Measurements from ENCODE around the gene NID2.
A peak's percentile ranks its signal among the peaks of the same experiment; 100 is the strongest.

NID2 gene

GRCh38 chr14:51993285-51993920 is 75.5 kb downstream of the NID2 start:
- peak overlapping the region in 5 of 11 experiments; percentile 11 to 45 (median 24); a peak in 4 of 22 replicates for H3K4me2 ChIP-seq
- no peaks in the 10 kb centered on the region for H3K27me3 ChIP-seq
- H3K9me3 ChIP-seq (replicated peaks in 1 of 11): no peaks in the 10 kb centered on the region
- peaks cover 5 to 68% (median 24%) of the 10 kb centered on the region in 11 experiments; a peak in 14 of 22 replicates for H4K20me1 ChIP-seq
- peaks cover 57 to 78% (median 67%) of the 10 kb centered on the region in 11 experiments for H3K36me3 ChIP-seq
- H3K4me1 ChIP-seq: peaks cover 20 to 58% (median 42%) of the 10 kb centered on the region in 10 experiments
- H3K27ac ChIP-seq: no peak overlapping the region
- H3K4me3 ChIP-seq: no peak overlapping the region
- TF ChIP-seq Cebpa-rat (IDR thresholded peaks at IDR 0.05): no peak
- H3K9ac ChIP-seq: no peak overlapping the region

- H3K4me3 ChIP-seq: peak overlapping the region; percentile 78 to 94 (median 85)
- peak overlapping the region in 10 of 11 experiments; percentile 79 to 91 (median 88); a peak in 18 of 22 replicates for H3K27ac ChIP-seq
- TF ChIP-seq Cebpa-rat (IDR thresholded peaks at IDR 0.05): no peak
- H3K9ac ChIP-seq: peak overlapping the region; percentile 84 to 94 (median 91)
- H3K4me2 ChIP-seq: peak overlapping the region; percentile 69 to 93 (median 82)
- H4K20me1 ChIP-seq: peaks cover 0 to 51% (median 12%) of the 10 kb centered on the region in 11 experiments; a peak in 14 of 22 replicates
- H3K4me1 ChIP-seq: peaks cover 20 to 57% (median 43%) of the 10 kb centered on the region in 10 experiments
- no peaks in the 10 kb centered on the region for H3K9me3 ChIP-seq (replicated peaks in 1 of 11)
- H3K36me3 ChIP-seq: peaks cover 35 to 49% (median 43%) of the 10 kb centered on the region in 11 experiments
- H3K27me3 ChIP-seq: no peaks in the 10 kb centered on the region
These were observed 78.4 kb downstream of the NID2 start for GRCh38 chr14:51990488-51990887.

GRCh38 chr14:51989293-51990234 is 79.3 kb downstream of the NID2 start, which contains the start of gene RTRAF:
Gene RTRAF, plus strand, starts transcription at chr14:51989546. Its CDS starts 94 bp downstream, at chr14:51989640.
- no peaks in the 10 kb centered on the region for H3K27me3 ChIP-seq
- peak within 1 kb of the TSS; percentile 84 to 94 (median 91) for H3K9ac ChIP-seq
- peaks cover 0 to 41% (median 8%) of the 10 kb centered on the region in 11 experiments; a peak in 10 of 22 replicates for H4K20me1 ChIP-seq
- peak within 1 kb of the TSS; percentile 79 to 91 (median 87) for H3K27ac ChIP-seq
- peak within 1 kb of the TSS; percentile 70 to 93 (median 85) for H3K4me2 ChIP-seq
- H3K4me3 ChIP-seq: peak within 1 kb of the TSS; percentile 78 to 94 (median 85)
- peaks cover 20 to 48% (median 41%) of the 10 kb centered on the region in 10 experiments for H3K4me1 ChIP-seq
- H3K36me3 ChIP-seq: peaks cover 26 to 40% (median 34%) of the 10 kb centered on the region in 11 experiments
- TF ChIP-seq Cebpa-rat (IDR thresholded peaks at IDR 0.05): no peak
- H3K9me3 ChIP-seq (replicated peaks in 1 of 11): peaks cover 0 to 4% (median under 1%) of the 10 kb centered on the region in 11 experiments; a peak in 10 of 22 replicates

GRCh38 chr14:51988221-51988620 is 80.6 kb downstream of the NID2 start:
- H3K36me3 ChIP-seq: peaks cover 19 to 26% (median 22%) of the 10 kb centered on the region in 11 experiments
- peaks cover 0 to 28% (median 6%) of the 10 kb centered on the region in 11 experiments; a peak in 7 of 22 replicates for H4K20me1 ChIP-seq
- no peaks in the 10 kb centered on the region for H3K27me3 ChIP-seq
- peaks cover 0 to 18% (median 14%) of the 10 kb centered on the region in 11 experiments; a peak in 16 of 22 replicates for H3K9me3 ChIP-seq (replicated peaks in 1 of 11)
- H3K9ac ChIP-seq: peak overlapping the region in 1 of 11 experiments; percentile 87; a peak in 1 of 22 replicates
- H3K27ac ChIP-seq: peak overlapping the region in 4 of 11 experiments; percentile 83 to 89 (median 86); a peak in 2 of 22 replicates
- H3K4me1 ChIP-seq: peaks cover 16 to 35% (median 31%) of the 10 kb centered on the region in 10 experiments
- peak overlapping the region in 9 of 11 experiments; percentile 62 to 85 (median 79); a peak in 14 of 22 replicates for H3K4me2 ChIP-seq
- H3K4me3 ChIP-seq: no peak overlapping the region
- TF ChIP-seq Cebpa-rat (IDR thresholded peaks at IDR 0.05): no peak

- Histone ChIP-seq H3K4me1 (peaks cover 0 to 5% (median 0%) of the 10 kb centered on the region in 10 experiments; a peak in 5 of 20 replicates), H3K27ac (no peak overlapping the region), H3K27me3 (no peaks in the 10 kb centered on the region), H3K36me3 (peaks cover 0 to 6% (median 0%) of the 10 kb centered on the region in 11 experiments; a peak in 1 of 22 replicates), H4K20me1 (no peaks in the 10 kb centered on the region), H3K4me2 (no peak overlapping the region), H3K9me3 (replicated peaks in 1 of 11) (peaks cover 0 to 22% (median 14%) of the 10 kb centered on the region in 11 experiments; a peak in 16 of 22 replicates), H3K9ac (no peak overlapping the region), H3K4me3 (no peak overlapping the region)
- TF ChIP-seq Cebpa-rat (IDR thresholded peaks at IDR 0.05): no peak
These were observed 87.5 kb downstream of the NID2 start for GRCh38 chr14:51981218-51981854.

GRCh38 chr14:51979088-51979709 is 89.7 kb downstream of the NID2 start:
- Histone ChIP-seq H3K4me2 (no peak overlapping the region; a peak in 2 of 22 replicates), H3K9ac (no peak overlapping the region), H3K4me1 (peaks cover 0 to 5% (median 0%) of the 10 kb centered on the region in 10 experiments; a peak in 5 of 20 replicates), H3K27ac (no peak overlapping the region), H3K9me3 (replicated peaks in 1 of 11) (peaks cover 0 to 13% (median 10%) of the 10 kb centered on the region in 11 experiments; a peak in 16 of 22 replicates), H3K36me3 (peaks cover 0 to 6% (median 0%) of the 10 kb centered on the region in 11 experiments; a peak in 1 of 22 replicates), H3K4me3 (no peak overlapping the region), H4K20me1 (no peaks in the 10 kb centered on the region), H3K27me3 (no peaks in the 10 kb centered on the region)
- no peak for TF ChIP-seq Cebpa-rat (IDR thresholded peaks at IDR 0.05)

- Histone ChIP-seq H3K9ac (no peak overlapping the region), H3K4me2 (no peak overlapping the region; a peak in 1 of 22 replicates), H3K36me3 (peaks cover 0 to under 1% (median 0%) of the 10 kb centered on the region in 11 experiments; a peak in 1 of 22 replicates), H3K9me3 (replicated peaks in 1 of 11) (peaks cover 0 to 8% (median 5%) of the 10 kb centered on the region in 11 experiments; a peak in 16 of 22 replicates), H4K20me1 (no peaks in the 10 kb centered on the region), H3K27ac (no peak overlapping the region), H3K27me3 (no peaks in the 10 kb centered on the region), H3K4me1 (peaks cover 0 to 5% (median 0%) of the 10 kb centered on the region in 10 experiments; a peak in 5 of 20 replicates), H3K4me3 (no peak overlapping the region)
- TF ChIP-seq Cebpa-rat (IDR thresholded peaks at IDR 0.05): no peak
These were observed 90.2 kb downstream of the NID2 start for GRCh38 chr14:51978681-51979085.

GRCh38 chr14:51977075-51977474 is 91.8 kb downstream of the NID2 start:
- no peak overlapping the region for H3K27ac ChIP-seq
- TF ChIP-seq Cebpa-rat (IDR thresholded peaks at IDR 0.05): no peak
- H4K20me1 ChIP-seq: no peaks in the 10 kb centered on the region
- no peak overlapping the region for H3K4me3 ChIP-seq
- no peak overlapping the region for H3K4me2 ChIP-seq
- no peaks in the 10 kb centered on the region for H3K9me3 ChIP-seq (replicated peaks in 1 of 11)
- H3K4me1 ChIP-seq: peaks cover 0 to 5% (median 0%) of the 10 kb centered on the region in 10 experiments; a peak in 5 of 20 replicates
- no peaks in the 10 kb centered on the region for H3K36me3 ChIP-seq
- no peak overlapping the region for H3K9ac ChIP-seq
- H3K27me3 ChIP-seq: no peaks in the 10 kb centered on the region
